Measurements from ENCODE around the gene PER3. TPM values are rescaled to one million over a fixed set of nuclear protein-coding genes. Genes with fewer than 3 reads are reported as not detected.

PER3 gene
- total RNA-seq, 4 donors from 2014 or later: 11.9 to 39.2 (median 24.4) TPM

GRCh38 chr1:7751174-7751573 lies 32.9 kb upstream of the PER3 start:
- no peak for TF ChIP-seq CTCF (IDR thresholded peaks at IDR 0.05; ENCODE audit: low read depth)

- no peak for TF ChIP-seq CTCF (IDR thresholded peaks at IDR 0.05; ENCODE audit: low read depth)
These were observed 31.3 kb upstream of the PER3 start for GRCh38 chr1:7752512-7753417.

GRCh38 chr1:7753641-7754040 lies 30.4 kb upstream of the PER3 start:
- TF ChIP-seq CTCF (IDR thresholded peaks at IDR 0.05; ENCODE audit: low read depth): no peak

GRCh38 chr1:7754234-7754633 lies 29.9 kb upstream of the PER3 start:
- no peak for TF ChIP-seq CTCF (IDR thresholded peaks at IDR 0.05; ENCODE audit: low read depth)

- no peak for TF ChIP-seq CTCF (IDR thresholded peaks at IDR 0.05; ENCODE audit: low read depth)
These were observed 28.6 kb upstream of the PER3 start for GRCh38 chr1:7755448-7755847.

GRCh38 chr1:7760245-7760644 lies 23.8 kb upstream of the PER3 start:
- TF ChIP-seq CTCF (IDR thresholded peaks at IDR 0.05; ENCODE audit: low read depth): no peak

- no peak for TF ChIP-seq CTCF (IDR thresholded peaks at IDR 0.05; ENCODE audit: low read depth)
These were observed 23.0 kb upstream of the PER3 start for GRCh38 chr1:7761103-7761502.

Data from subcutaneous adipose tissue (tissue), 4 donors.